GM12874 (cell line): ENCODE data around the gene SUPT6H.

Source experiments
- CTCF ChIP-seq: IDR thresholded peaks from 2 replicates; pipeline ENCODE4 v1.5.1; 2011; ENCODE audit warnings: low read depth, mild to moderate bottlenecking, control low read depth, low read length, moderate library complexity; ENCODE audit not compliant: insufficient read depth

The SUPT6H gene

GRCh38 chr17:28698253-28698941, 36.4 kb downstream of the SUPT6H start:
- no peak for TF ChIP-seq CTCF

DNA sequence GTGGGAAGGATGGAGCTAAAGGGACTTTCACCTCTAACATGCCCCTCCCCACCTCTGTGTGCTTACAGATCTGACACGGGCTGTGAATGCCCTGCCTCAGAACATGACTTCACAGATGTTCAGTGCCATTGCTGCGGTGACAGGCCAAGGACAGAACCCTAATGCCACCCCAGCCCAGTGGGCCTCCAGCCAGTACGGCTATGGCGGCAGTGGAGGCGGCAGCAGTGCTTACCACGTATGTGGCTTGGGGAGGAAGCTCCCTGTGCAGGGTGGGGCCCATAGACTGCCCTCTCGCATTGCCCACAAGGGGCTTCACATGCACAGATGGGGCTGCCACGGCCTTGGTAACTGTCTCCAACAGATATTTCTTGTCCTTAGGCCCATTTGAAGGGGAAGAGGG, 38.3 kb downstream of the SUPT6H start:
- TF ChIP-seq CTCF, result no peak

- no peak for TF ChIP-seq CTCF
Measured at GRCh38 chr17:28700830-28701492, 39.0 kb downstream of the SUPT6H start.

GRCh38 chr17:28702026-28702751, 40.2 kb downstream of the SUPT6H start:
- no peak for TF ChIP-seq CTCF

DNA sequence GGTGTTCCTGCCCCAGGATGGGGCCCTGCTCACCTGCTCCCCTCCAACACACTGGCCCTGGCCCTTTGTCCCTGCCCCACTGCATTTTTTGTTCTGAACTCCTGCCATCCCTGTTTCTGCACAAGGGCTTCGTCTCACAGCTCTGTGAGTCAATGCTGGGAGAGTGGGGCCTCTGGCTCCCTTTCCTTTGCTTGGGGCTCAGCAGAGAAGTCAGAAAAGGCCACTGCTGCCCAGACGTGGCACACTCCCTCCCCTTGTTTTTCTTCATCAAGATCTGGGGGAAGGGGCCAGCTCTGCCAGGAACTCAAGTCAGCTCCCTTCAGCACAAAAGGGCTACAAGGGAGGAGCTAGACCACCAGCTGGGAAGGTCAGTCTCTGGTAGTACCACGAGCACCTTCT, 40.7 kb downstream of the SUPT6H start:
- no peak for TF ChIP-seq CTCF

- TF ChIP-seq CTCF, result no peak
Measured at GRCh38 chr17:28703552-28704218, 41.7 kb downstream of the SUPT6H start.
